Heart left ventricle (tissue), 16 donors: ENCODE results near the gene TOMM20. TPM values are rescaled to one million over a fixed set of nuclear protein-coding genes. Genes with fewer than 3 reads are reported as not detected.

Source experiments
- ATAC-seq, 4 donors: fragments of 200-7000 bp; cut with Tn5 transposase; one replicate each; pipeline ENCODE4 v1.9.1; 2020 to 2022; ENCODE audit warnings: moderate library complexity in 4 of 4, mild to moderate bottlenecking in 3 of 4, moderate number of reproducible peaks in 1 of 4
- DNase-seq, 5 donors: peaks; one replicate each; pipeline ENCODE4 v3.0.0-alpha.2; 2020
- H3K27ac ChIP-seq, 12 donors: fragments of 200-600 bp; sonication (generic) in 4 of 12; one replicate each; pipeline versions ENCODE4 v1.5.0 to v1.8.0; 2016 to 2022; ENCODE audit warnings: mild to moderate bottlenecking in 2 of 12
- H3K27me3 ChIP-seq, 9 donors: fragments of 200-600 bp; sonication (generic) in 2 of 9; one replicate each; pipeline versions ENCODE4 v1.5.1 to v1.8.0; 2016 to 2022; ENCODE audit warnings: mild to moderate bottlenecking in 3 of 9
- H3K36me3 ChIP-seq, 9 donors: fragments of 200-600 bp; sonication (generic) in 2 of 9; one replicate each; pipeline versions ENCODE4 v1.5.0 to v1.8.0; 2018 to 2022; ENCODE audit warnings: mild to moderate bottlenecking in 2 of 9
- H3K4me1 ChIP-seq, 12 donors: fragments of 200-600 bp; sonication (generic) in 4 of 12; one replicate each; pipeline versions ENCODE4 v1.5.0 to v1.8.0; 2016 to 2022; ENCODE audit warnings: mild to moderate bottlenecking in 3 of 12
- H3K4me3 ChIP-seq, 12 donors: fragments of 200-600 bp; sonication (generic) in 4 of 12; one replicate each; pipeline versions ENCODE4 v1.5.0 to v1.8.0; 2017 to 2022; ENCODE audit warnings: mild to moderate bottlenecking in 9 of 12, moderate library complexity in 4 of 12
- H3K9me3 ChIP-seq, 12 donors: fragments of 200-600 bp; sonication (generic) in 4 of 12; one replicate each; pipeline versions ENCODE4 v1.5.0 to v1.8.0; 2016 to 2022; ENCODE audit warnings: mild to moderate bottlenecking in 1 of 12
- CTCF ChIP-seq, 12 donors: fragments of 200-600 bp; sonication (generic) in 4 of 12; IDR thresholded peaks; one replicate each; pipeline versions ENCODE4 v1.5.0 to v1.8.0; 2018 to 2022; ENCODE audit warnings: antibody characterized with exemption in 12 of 12, mild to moderate bottlenecking in 5 of 12
- POLR2A ChIP-seq, 2 donors: fragments of 450-650 bp; IDR thresholded peaks; one replicate each; pipeline ENCODE4 v1.6.1; 2017; ENCODE audit warnings: antibody characterized with exemption in 2 of 2, mild to moderate bottlenecking in 2 of 2, moderate library complexity in 2 of 2
- WGBS, 4 donors: extraction: QIAGEN DNeasy Blood & Tissue Kit in 2 of 4; methylation state at CpG; one replicate each; pipeline versions ENCODE4 v1.1.5 to v1.1.7; 2013 to 2018; 5-methylcytosine and 5-hydroxymethylcytosine counted together
- intact Hi-C, 10 donors: fragments of 100-400 bp; cut with DNase I; formaldehyde crosslinking; loops; one replicate each; pipeline versions ENCODE4 v1.11.1 to v1.14.2; 2022
- polyA plus RNA-seq, 2 donors: library from polyadenylated mRNA; stranded (reverse); fragments of 200-250 nt; gene quantifications; one replicate each; pipeline ENCODE4 v1.2.3, GENCODE V29; 2013
- total RNA-seq, 9 donors: library from RNA; depleted of rRNA in 2 of 9; stranded (reverse); fragments of >200 nt in 2 of 9; fragmentation: NEBNext Ultra II Directional in 3 of 9; extraction: Animal tissue kit (Norgen Biotek cat#: 25700) in 3 of 9; gene quantifications; one replicate each; pipeline versions ENCODE4 v1.1.0 to v1.2.4, GENCODE V29; 2016 to 2023
- donor health status: ischemic (EF 13 %, LVEDD 7.1; RV severe dilation, severe dysfunction).
- donor health status: healthy with polysubstance abuse.
- donor health status: DM: no; HTN: yes; CAD: no.
- donor health status: DM: no; HTN: no; CAD: no.
- donor health status: ischemic (EF 25% LVEDD 6.9; RV normal size, moderate dysfunction).
- donor health status: ischemic (EF 25% LVEDD 5.7; RV mildly dilated, moderate dysfunction).
- donor health status: healthy.
- donor health status: DM: yes; HTN: yes; CAD: no.
- donor health status: ischemic (EF 35%, LVEDD 5.7; RV mildly dilated, moderate dysfunction).
- donor health status: nonischemic (EF 11% LVEDD 7.7; RV severe dilation, severe dysfunction).
- donor health status: DM: yes; HTN: yes; CAD: no.
- donor health status: PGD.
- donor health status: ischemic (EF 29% LVEDD 5.4; RV normal size, mild dysfunction).
- donor health status: nonischemic (EF 23%, LVEDD 6.1; RV moderate dilation, normal function).

The TOMM20 gene
- total and polyA plus RNA-seq, 11 donors: 43.0 to 100 (median 82.7) TPM

GRCh38 chr1:235077163-235077540, 51.5 kb downstream of the TOMM20 start:
- peaks cover 9 to 83% (median 63%) of the 10 kb centered on the region in 12 donors for H3K4me1 ChIP-seq
- no peak for ATAC-seq
- 83 to 100% (median 95%) methylated on average over 1 of the region's 1 CpG for WGBS, 4 donors

GRCh38 chr1:235076504-235077162, 52.0 kb downstream of the TOMM20 start:
- Histone ChIP-seq H3K27ac (peak overlapping the region; percentile 31 to 99 (median 94)), H3K27me3 (no peaks in the 10 kb centered on the region), H3K4me3 (no peak overlapping the region), H3K36me3 (no peaks in the 10 kb centered on the region), H3K9me3 (no peaks in the 10 kb centered on the region), H3K4me1 (peaks cover 9 to 78% (median 62%) of the 10 kb centered on the region in 12 donors)
- TF ChIP-seq POLR2A (IDR thresholded peaks at IDR 0.05): no peak
- intact Hi-C loops: loop anchor here in 9 of 10 donors (5.0 to 10.0 kb wide), 10 partner anchors 79 to 464 kb away; partner anchors contain the start of gene IRF2BP2 (in 2 of the 9)
- no peak for ATAC-seq
- 88 to 97% (median 96%) methylated on average over 16 of the region's 16 CpGs for WGBS, 4 donors
- no peak for DNase-seq

More at GRCh38 chr1:235077163-235077540, 51.5 kb downstream of the TOMM20 start:
- no peak overlapping the region for H3K4me3 ChIP-seq
- no peaks in the 10 kb centered on the region for H3K36me3 ChIP-seq
- H3K9me3 ChIP-seq: no peaks in the 10 kb centered on the region
- H3K27me3 ChIP-seq: no peaks in the 10 kb centered on the region
- no peak for DNase-seq
- H3K27ac ChIP-seq: peak overlapping the region; percentile 47 to 99 (median 94)
- intact Hi-C loops: loop anchor here in 9 of 10 donors (5.0 to 10.0 kb wide), 10 partner anchors 80 to 465 kb away; partner anchors contain the start of gene IRF2BP2 (in 2 of the 9)
- TF ChIP-seq POLR2A (IDR thresholded peaks at IDR 0.05) (no peak), CTCF (IDR thresholded peaks at IDR 0.05) (no peak)

GRCh38 chr1:235075777-235076308, 52.8 kb downstream of the TOMM20 start:
- TF ChIP-seq CTCF (IDR thresholded peaks at IDR 0.05) (no peak), POLR2A (IDR thresholded peaks at IDR 0.05) (no peak)

GRCh38 chr1:235075048-235075776, 53.4 kb downstream of the TOMM20 start:
- WGBS, 4 donors: 9 to 21% (median 14%) methylated on average over 24 to 25 of the region's 25 CpGs
- peaks cover 9 to 83% (median 67%) of the 10 kb centered on the region in 12 donors for H3K4me1 ChIP-seq
- ATAC-seq: peak; percentile 70 to 82 (median 72)
- peak overlapping the region; percentile 91 to 99 (median 94) for H3K27ac ChIP-seq
- intact Hi-C loops: loop anchor here in 9 of 10 donors (1.0 to 10.0 kb wide), 18 partner anchors 76 to 474 kb away; partner anchors contain the start of gene IRF2BP2 (in 3 of the 9)
- peak overlapping the region in 10 of 12 donors; percentile 1 to 33 (median 16) for H3K4me3 ChIP-seq
- H3K9me3 ChIP-seq: no peaks in the 10 kb centered on the region
- H3K36me3 ChIP-seq: no peaks in the 10 kb centered on the region
- peak; percentile 78 to 86 (median 86) for DNase-seq
- H3K27me3 ChIP-seq: no peaks in the 10 kb centered on the region
- TF ChIP-seq CTCF (IDR thresholded peaks at IDR 0.05) (no peak), POLR2A (IDR thresholded peaks at IDR 0.05) (peak in 1 of 2 donors; percentile 41)

More at GRCh38 chr1:235075777-235076308, 52.8 kb downstream of the TOMM20 start:
- 49 to 63% (median 53%) methylated on average over 8 of the region's 8 CpGs for WGBS, 4 donors
- Histone ChIP-seq H3K27ac (peak overlapping the region; percentile 91 to 99 (median 94)), H3K4me1 (peaks cover 9 to 80% (median 64%) of the 10 kb centered on the region in 12 donors), H3K27me3 (no peaks in the 10 kb centered on the region), H3K9me3 (no peaks in the 10 kb centered on the region), H3K4me3 (peak overlapping the region in 1 of 12 donors; percentile 26), H3K36me3 (no peaks in the 10 kb centered on the region)
- ATAC-seq (no peak), DNase-seq (no peak)
- intact Hi-C loops: loop anchor here in 9 of 10 donors (1.0 to 10.0 kb wide), 18 partner anchors 77 to 475 kb away; partner anchors contain the start of gene IRF2BP2 (in 3 of the 9)
